GM12801 (cell line): ENCODE data around the gene HK1.

Source experiments
- CTCF ChIP-seq: IDR thresholded peaks from one replicate; pipeline ENCODE4 v1.5.1; 2011; ENCODE audit warnings: control low read depth; ENCODE audit not compliant: insufficient read length; ENCODE audit errors: extremely low read depth

Gene HK1

DNA sequence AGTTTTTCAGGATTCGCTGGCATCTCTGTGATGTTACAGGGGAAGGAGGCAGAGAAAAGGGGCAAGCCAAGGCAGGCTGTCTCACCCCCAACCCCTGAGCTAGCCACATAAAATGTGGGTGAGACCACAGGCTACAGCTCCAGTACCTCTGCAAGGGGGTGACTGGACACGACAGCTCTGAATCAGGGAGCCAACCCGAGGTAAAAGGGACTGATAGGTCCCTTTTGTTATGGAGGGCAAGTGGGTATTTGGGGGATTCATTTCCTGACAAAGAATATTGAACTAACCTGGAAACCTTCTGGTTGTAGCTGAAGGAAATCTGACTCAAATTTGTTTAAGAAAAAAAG lies 71.2 kb downstream of the HK1 start:
- no peak for TF ChIP-seq CTCF

- TF ChIP-seq CTCF, result no peak
Observed at GRCh38 chr10:69351589-69351988, 73.3 kb downstream of the HK1 start.

GRCh38 chr10:69352569-69353264 lies 74.4 kb downstream of the HK1 start:
- no peak for TF ChIP-seq CTCF

DNA sequence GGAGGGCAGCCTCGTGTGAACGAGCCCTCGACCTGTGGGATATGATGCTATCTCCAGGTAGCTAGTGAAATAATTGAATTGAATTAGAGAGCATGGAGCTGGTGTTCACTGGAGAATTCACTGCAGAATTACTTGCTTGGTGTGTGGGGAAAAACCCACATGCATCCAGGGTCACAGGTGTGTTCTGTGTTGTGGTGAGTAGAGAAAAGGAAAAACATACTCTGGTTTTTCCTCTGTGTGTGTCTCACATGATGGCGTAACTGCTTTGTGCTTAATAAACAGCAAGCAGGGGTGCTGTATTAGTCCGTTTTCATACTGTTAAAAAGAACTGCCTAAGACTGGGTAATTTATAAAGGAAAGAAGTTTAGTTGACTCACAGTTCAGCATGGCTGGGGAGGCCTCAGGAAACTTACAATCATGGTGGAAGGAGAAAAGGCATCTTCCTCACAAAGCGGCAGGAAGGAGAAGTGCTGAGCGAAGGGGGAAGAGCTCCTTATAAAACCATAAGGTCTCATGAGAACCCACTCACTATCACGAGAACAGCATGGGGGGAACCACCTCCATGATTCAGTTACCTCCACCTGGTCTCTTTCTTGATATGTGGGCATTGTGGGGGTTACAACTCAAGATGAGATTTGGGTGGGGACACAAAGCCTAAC lies 75.8 kb downstream of the HK1 start:
- no peak for TF ChIP-seq CTCF

GRCh38 chr10:69356187-69356586 lies 77.9 kb downstream of the HK1 start:
- no peak for TF ChIP-seq CTCF

GRCh38 chr10:69358148-69358795 lies 80.0 kb downstream of the HK1 start:
- TF ChIP-seq CTCF, result no peak

DNA sequence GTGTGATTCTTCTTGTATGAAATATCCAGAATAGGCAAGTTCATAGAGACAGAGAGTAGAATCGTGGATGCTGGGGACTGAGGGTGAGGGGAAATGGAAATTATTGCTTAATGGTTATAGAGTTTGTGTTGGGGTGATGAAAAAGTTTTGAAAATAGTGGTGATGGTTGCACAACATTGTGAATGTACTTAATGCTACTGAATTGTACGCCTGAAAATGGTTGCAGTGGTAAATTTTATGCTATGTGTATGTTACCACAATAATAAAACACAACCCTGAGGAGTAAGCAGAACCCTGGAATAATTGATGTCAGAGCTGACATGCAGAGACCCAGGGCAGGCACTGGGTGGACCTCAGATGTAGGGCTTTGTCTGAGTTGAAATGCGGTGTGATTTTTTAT lies 80.9 kb downstream of the HK1 start:
- no peak for TF ChIP-seq CTCF
